Activated CD4-positive, alpha-beta memory T cell treated with anti-CD3 and anti-CD28 coated beads, Interleukin-2, amount 10 ng/mL, durations not matched to agents 7 days and 5 days (primary cell): ENCODE results near the gene PLEKHA3. TPM values are rescaled to one million over a fixed set of nuclear protein-coding genes. Genes with fewer than 3 reads are reported as not detected.
"Not testable (repeated sequence)": the region's sequence is repeated elsewhere in the genome, so short reads cannot be mapped to it uniquely, and the experiment has no call there.

Experiments used
- CTCF ChIA-PET: fragments of 350-600 bp; sonication (Branson Sonifier 250); formaldehyde crosslinking; loops from one replicate; lab custom pipeline; 2021; ENCODE audit warnings: antibody characterized with exemption, inconsistent platforms; lab: Charles Lee
- POLR2A ChIA-PET: fragments of 350-600 bp; sonication (Branson Sonifier 250); formaldehyde crosslinking; loops from one replicate; lab custom pipeline; 2021; ENCODE audit warnings: antibody characterized with exemption; lab: Charles Lee
- DNase-seq: peaks from one replicate; pipeline ENCODE4 v3.0.0-alpha.2; 2020
- H3K27ac Mint-ChIP-seq: one replicate; pipeline ENCODE4 v1.8.0; 2021; ENCODE audit warnings: mild to moderate bottlenecking, mixed read lengths
- H3K27me3 Mint-ChIP-seq: one replicate; pipeline ENCODE4 v1.8.0; 2021; ENCODE audit warnings: mixed read lengths
- H3K36me3 Mint-ChIP-seq: one replicate; pipeline ENCODE4 v1.8.0; 2021; ENCODE audit warnings: low read depth, mixed read lengths
- H3K4me1 Mint-ChIP-seq: one replicate; pipeline ENCODE4 v1.8.0; 2021; ENCODE audit warnings: mixed read lengths
- H3K4me3 Mint-ChIP-seq: one replicate; pipeline ENCODE4 v1.8.0; 2021; ENCODE audit warnings: mild to moderate bottlenecking, mixed read lengths
- H3K9me3 Mint-ChIP-seq: one replicate; pipeline ENCODE4 v1.8.0; 2021; ENCODE audit warnings: mixed read lengths
- total RNA-seq, 2 experiments: library from RNA; stranded (reverse); gene quantifications; one replicate each; pipeline ENCODE4 v1.2.3, GENCODE V29; 2021

The PLEKHA3 gene
- total RNA-seq, 2 experiments from 2014 or later: 27.7 to 28.7 TPM

DNA sequence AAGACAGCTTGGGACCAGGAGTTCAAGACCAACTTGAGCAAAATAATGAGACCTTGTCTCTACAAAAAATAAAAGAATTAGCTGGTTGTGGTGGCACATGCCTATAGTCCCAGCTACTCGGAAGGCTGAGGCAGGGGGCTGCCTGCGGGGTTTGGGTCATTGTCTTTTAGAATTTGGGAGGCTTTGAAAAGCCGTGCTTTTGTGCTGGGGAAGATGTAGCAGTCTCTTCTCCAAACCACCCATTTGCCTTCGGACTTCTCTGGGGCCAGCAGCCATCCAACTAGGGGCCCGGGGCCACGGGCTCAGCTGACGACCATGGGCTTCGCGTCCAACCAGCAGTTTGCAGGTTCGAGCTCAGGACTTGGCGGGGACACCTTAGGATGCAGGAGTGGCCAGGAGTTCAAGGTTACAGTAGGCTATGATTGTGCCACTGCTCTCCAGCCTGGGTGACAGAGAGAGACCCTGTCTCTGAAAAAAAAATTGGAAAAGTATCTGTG lies 22.8 kb upstream of the PLEKHA3 start:
- Mint-ChIP-seq H3K27me3 (peaks cover 5% of the 10 kb centered on the region), H3K9me3 (no peaks in the 10 kb centered on the region), H3K4me3 (no peak overlapping the region), H3K36me3 (no peaks in the 10 kb centered on the region), H3K27ac (no peak overlapping the region), H3K4me1 (no peaks in the 10 kb centered on the region)
- POLR2A ChIA-PET: no interaction called here
- CTCF ChIA-PET: interaction anchor here (0.6 kb wide), 1 partner anchor 70 kb away, joined by 3 read pairs; no protein-coding TSS in a partner anchor
- no peak for DNase-seq

- Mint-ChIP-seq H3K27ac (no peak overlapping the region), H3K9me3 (no peaks in the 10 kb centered on the region), H3K36me3 (peaks cover 4% of the 10 kb centered on the region), H3K27me3 (no peaks in the 10 kb centered on the region), H3K4me1 (no peaks in the 10 kb centered on the region), H3K4me3 (no peak overlapping the region)
- CTCF ChIA-PET: no interaction called here
- POLR2A ChIA-PET: interaction anchor here (1.2 kb wide), 1 partner anchor 18 kb away, joined by 5 read pairs; the partner anchor contains the start of genes PJVK and PRKRA
- DNase-seq: no peak
Observed at GRCh38 chr2:178469219-178469849, 10.9 kb upstream of the PLEKHA3 start.

DNA sequence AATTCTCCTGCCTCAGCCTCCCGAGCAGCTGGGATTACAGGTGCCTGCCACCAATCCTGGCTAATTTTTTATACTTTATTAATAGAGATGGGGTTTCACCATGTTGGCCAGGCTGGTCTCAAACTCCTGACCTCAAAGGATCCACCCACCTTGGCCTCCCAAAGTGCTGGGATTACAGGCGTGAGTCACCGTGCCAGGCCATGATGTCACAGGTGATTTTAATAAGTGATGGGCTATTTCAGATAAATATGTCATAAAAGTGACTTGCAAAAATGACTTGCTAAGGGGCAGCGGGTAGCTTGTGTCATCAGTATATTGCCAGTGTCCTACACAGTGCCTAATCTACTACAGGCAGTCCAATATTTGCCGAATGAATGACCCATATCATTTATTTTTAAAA lies 8.9 kb upstream of the PLEKHA3 start:
- CTCF ChIA-PET: not testable (repeated sequence)

GRCh38 chr2:178473373-178473772 lies 6.9 kb upstream of the PLEKHA3 start:
- H3K9me3 Mint-ChIP-seq: no peaks in the 10 kb centered on the region
- ChIA-PET POLR2A (interaction anchor here (2.1 kb wide), 1 partner anchor 22 kb away, joined by 7 read pairs; the partner anchor contains the start of genes PJVK and PRKRA), CTCF (no interaction called here)
- H3K4me3 Mint-ChIP-seq: no peak overlapping the region
- peaks cover 11% of the 10 kb centered on the region for H3K4me1 Mint-ChIP-seq
- DNase-seq: no peak
- H3K27ac Mint-ChIP-seq: no peak overlapping the region
- no peaks in the 10 kb centered on the region for H3K36me3 Mint-ChIP-seq
- no peaks in the 10 kb centered on the region for H3K27me3 Mint-ChIP-seq

More for the DNA sequence above, 8.9 kb upstream of the PLEKHA3 start:
- POLR2A ChIA-PET, H3K36me3 Mint-ChIP-seq, H3K9me3 Mint-ChIP-seq, H3K4me3 Mint-ChIP-seq, H3K27ac Mint-ChIP-seq, H3K27me3 Mint-ChIP-seq, H3K4me1 Mint-ChIP-seq, DNase-seq: not testable (repeated sequence)

- ChIA-PET POLR2A (interaction anchor here (2.1 kb wide), 1 partner anchor 23 kb away, joined by 7 read pairs; the partner anchor contains the start of genes PJVK and PRKRA), CTCF (no interaction called here)
- Mint-ChIP-seq H3K27ac (no peak overlapping the region), H3K36me3 (no peaks in the 10 kb centered on the region), H3K4me1 (peaks cover 15% of the 10 kb centered on the region), H3K9me3 (no peaks in the 10 kb centered on the region), H3K4me3 (no peak overlapping the region), H3K27me3 (no peaks in the 10 kb centered on the region)
- no peak for DNase-seq
Observed at GRCh38 chr2:178473931-178474330, 6.3 kb upstream of the PLEKHA3 start.

DNA sequence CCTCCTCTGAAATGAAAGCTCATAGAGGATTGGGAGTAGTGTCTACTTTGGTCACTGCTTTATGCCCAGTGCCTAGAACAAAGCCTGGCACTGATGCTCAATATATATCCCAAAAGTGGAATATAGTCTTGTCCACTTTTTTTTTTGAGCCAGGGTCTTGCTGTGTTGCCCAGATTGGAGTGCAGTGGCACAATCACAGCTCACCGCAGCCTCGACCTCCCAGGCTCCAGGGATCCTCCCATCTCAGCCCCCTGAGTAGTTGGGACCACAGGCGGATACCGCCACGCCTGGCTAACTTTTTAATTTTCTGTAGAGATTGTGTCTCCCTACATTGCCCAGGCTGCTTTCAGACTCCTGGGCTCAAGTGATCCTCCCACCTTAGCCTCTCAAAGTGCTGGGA lies 5.7 kb upstream of the PLEKHA3 start:
- no peaks in the 10 kb centered on the region for H3K27me3 Mint-ChIP-seq
- ChIA-PET CTCF (no interaction called here), POLR2A (interaction anchor here (0.6 kb wide), 1 partner anchor 28 kb away, joined by 3 read pairs; no protein-coding TSS in a partner anchor)
- no peaks in the 10 kb centered on the region for H3K36me3 Mint-ChIP-seq
- H3K4me3 Mint-ChIP-seq: no peak overlapping the region
- no peak for DNase-seq
- H3K9me3 Mint-ChIP-seq: no peaks in the 10 kb centered on the region
- no peak overlapping the region for H3K27ac Mint-ChIP-seq
- H3K4me1 Mint-ChIP-seq: peaks cover 21% of the 10 kb centered on the region

GRCh38 chr2:178476477-178476876 lies 3.8 kb upstream of the PLEKHA3 start:
- Mint-ChIP-seq H3K27ac (no peak overlapping the region), H3K36me3 (peaks cover 3% of the 10 kb centered on the region), H3K27me3 (no peaks in the 10 kb centered on the region), H3K4me1 (peaks cover 29% of the 10 kb centered on the region), H3K4me3 (no peak overlapping the region), H3K9me3 (no peaks in the 10 kb centered on the region)
- DNase-seq: no peak
- CTCF ChIA-PET: interaction anchor here (1.0 kb wide), 1 partner anchor 26 kb away, joined by 3 read pairs; the partner anchor contains the start of genes PJVK and PRKRA
- POLR2A ChIA-PET: no interaction called here

GRCh38 chr2:178477443-178478129 lies 2.7 kb upstream of the PLEKHA3 start:
- H3K27ac Mint-ChIP-seq: peak overlapping the region; percentile 99
- no peaks in the 10 kb centered on the region for H3K9me3 Mint-ChIP-seq
- POLR2A ChIA-PET: interaction anchor here (1.0 kb wide), 2 partner anchors 27 to 63 kb away, joined by 3 to 5 read pairs; partner anchors contain the start of genes PJVK and PRKRA
- no peak for DNase-seq
- H3K36me3 Mint-ChIP-seq: peaks cover 5% of the 10 kb centered on the region
- CTCF ChIA-PET: no interaction called here
- peaks cover 41% of the 10 kb centered on the region for H3K4me1 Mint-ChIP-seq
- H3K4me3 Mint-ChIP-seq: peak overlapping the region; percentile 95
- H3K27me3 Mint-ChIP-seq: no peaks in the 10 kb centered on the region

DNA sequence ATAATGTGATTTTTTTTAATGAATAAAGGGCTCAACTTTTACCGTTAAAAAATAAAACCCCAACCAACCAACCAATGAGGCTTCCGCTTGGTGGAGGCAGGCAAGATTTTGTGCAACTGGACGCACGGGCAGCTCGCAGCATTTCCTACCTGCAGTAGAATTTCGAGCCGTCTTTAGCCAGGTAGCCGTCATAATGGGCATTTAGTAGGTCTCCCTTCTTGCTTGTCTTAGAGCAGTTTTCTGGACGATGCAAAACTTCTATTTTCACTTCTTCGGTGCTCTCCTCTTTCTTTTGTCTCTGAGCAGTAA lies 2.2 kb upstream of the PLEKHA3 start:
- ChIA-PET CTCF (no interaction called here), POLR2A (interaction anchor here (1.0 kb wide), 2 partner anchors 27 to 63 kb away, joined by 3 to 5 read pairs; partner anchors contain the start of genes PJVK and PRKRA)
- H3K27me3 Mint-ChIP-seq: no peaks in the 10 kb centered on the region
- peak; percentile 18 for DNase-seq
- H3K4me1 Mint-ChIP-seq: peaks cover 45% of the 10 kb centered on the region
- no peaks in the 10 kb centered on the region for H3K9me3 Mint-ChIP-seq
- peaks cover 6% of the 10 kb centered on the region for H3K36me3 Mint-ChIP-seq
- peak overlapping the region; percentile 95 for H3K4me3 Mint-ChIP-seq
- peak overlapping the region; percentile 99 for H3K27ac Mint-ChIP-seq

- Mint-ChIP-seq H3K27me3 (no peaks in the 10 kb centered on the region), H3K27ac (peak within 1 kb of the TSS; percentile 99), H3K4me1 (peaks cover 47% of the 10 kb centered on the region), H3K4me3 (peak within 1 kb of the TSS; percentile 95), H3K9me3 (no peaks in the 10 kb centered on the region), H3K36me3 (peaks cover 6% of the 10 kb centered on the region)
- ChIA-PET POLR2A (interaction anchor here (1.0 to 1.9 kb wide), 5 partner anchors 28 to 64 kb away, joined by 3 to 8 read pairs (median 5); partner anchors contain the start of genes PJVK and PRKRA), CTCF (interaction anchor here (2.3 kb wide), 1 partner anchor 44 kb away, joined by 15 read pairs; no protein-coding TSS in a partner anchor)
- DNase-seq: peak; percentile 87
Observed at GRCh38 chr2:178478439-178479274, 1.6 kb upstream of the PLEKHA3 start, which contains the start of gene FKBP7. Gene FKBP7, minus strand, starts transcription at chr2:178478600. Its CDS starts 101 bp downstream, at chr2:178478499.

- H3K9me3 Mint-ChIP-seq: no peaks in the 10 kb centered on the region
- peaks cover 6% of the 10 kb centered on the region for H3K36me3 Mint-ChIP-seq
- H3K4me1 Mint-ChIP-seq: peaks cover 47% of the 10 kb centered on the region
- peak overlapping the region; percentile 99 for H3K27ac Mint-ChIP-seq
- peak overlapping the region; percentile 95 for H3K4me3 Mint-ChIP-seq
- no peaks in the 10 kb centered on the region for H3K27me3 Mint-ChIP-seq
- POLR2A ChIA-PET: interaction anchor here (1.0 to 1.9 kb wide), 4 partner anchors 29 to 66 kb away, joined by 3 to 8 read pairs (median 4); partner anchors contain the start of genes PJVK and PRKRA
- CTCF ChIA-PET: interaction anchor here (1.1 to 2.3 kb wide), 2 partner anchors 28 to 44 kb away, joined by 5 to 15 read pairs; partner anchors contain the start of genes PJVK and PRKRA
- no peak for DNase-seq
Observed at GRCh38 chr2:178479275-178479616, 1.0 kb upstream of the PLEKHA3 start.

DNA sequence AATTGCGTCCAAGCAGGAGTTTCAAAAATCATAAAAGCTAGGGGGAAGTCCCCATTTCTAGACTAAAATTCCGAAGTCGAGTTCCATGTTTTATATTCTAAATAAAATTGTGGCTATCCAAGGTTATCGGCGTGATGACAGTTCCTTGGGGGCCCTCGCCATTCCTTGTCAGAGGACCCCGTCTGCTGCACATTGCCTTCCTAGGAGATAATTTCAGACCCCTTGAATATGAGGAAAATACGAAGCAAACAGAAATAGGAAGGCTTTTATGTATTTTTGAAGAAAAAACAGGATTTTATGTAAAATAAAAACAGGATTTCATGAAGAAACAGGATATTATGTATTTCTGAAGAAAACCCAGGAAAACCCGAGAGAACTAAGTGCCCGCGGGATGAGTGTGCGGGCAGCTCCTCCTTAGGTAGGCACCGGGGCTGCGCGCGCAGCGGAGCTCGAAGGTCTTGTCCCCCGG lies 465 bp upstream of the PLEKHA3 start:
- peaks cover 49% of the 10 kb centered on the region for H3K4me1 Mint-ChIP-seq
- H3K9me3 Mint-ChIP-seq: no peaks in the 10 kb centered on the region
- H3K4me3 Mint-ChIP-seq: peak overlapping the region; percentile 95
- H3K27me3 Mint-ChIP-seq: no peaks in the 10 kb centered on the region
- POLR2A ChIA-PET: interaction anchor here (0.6 to 1.9 kb wide), 7 partner anchors 29 to 66 kb away, joined by 3 to 8 read pairs (median 3); partner anchors contain the start of genes PJVK and PRKRA
- CTCF ChIA-PET: interaction anchor here (0.8 to 2.3 kb wide), 5 partner anchors 16 to 43 kb away, joined by 3 to 15 read pairs (median 4); partner anchors contain the start of genes PJVK and PRKRA
- H3K36me3 Mint-ChIP-seq: peaks cover 6% of the 10 kb centered on the region
- H3K27ac Mint-ChIP-seq: peak overlapping the region; percentile 99
- no peak for DNase-seq
